GM19397 (cell line): Measurements from ENCODE around the gene PPM1L.

ENCODE experiments used
- ATAC-seq: cut with Tn5 transposase; IDR thresholded peaks from one replicate; pipeline ENCODE4 v1.9.1; 2021; ENCODE audit warnings: mild to moderate bottlenecking, moderate library complexity; ENCODE audit not compliant: unreplicated experiment

Gene PPM1L

DNA sequence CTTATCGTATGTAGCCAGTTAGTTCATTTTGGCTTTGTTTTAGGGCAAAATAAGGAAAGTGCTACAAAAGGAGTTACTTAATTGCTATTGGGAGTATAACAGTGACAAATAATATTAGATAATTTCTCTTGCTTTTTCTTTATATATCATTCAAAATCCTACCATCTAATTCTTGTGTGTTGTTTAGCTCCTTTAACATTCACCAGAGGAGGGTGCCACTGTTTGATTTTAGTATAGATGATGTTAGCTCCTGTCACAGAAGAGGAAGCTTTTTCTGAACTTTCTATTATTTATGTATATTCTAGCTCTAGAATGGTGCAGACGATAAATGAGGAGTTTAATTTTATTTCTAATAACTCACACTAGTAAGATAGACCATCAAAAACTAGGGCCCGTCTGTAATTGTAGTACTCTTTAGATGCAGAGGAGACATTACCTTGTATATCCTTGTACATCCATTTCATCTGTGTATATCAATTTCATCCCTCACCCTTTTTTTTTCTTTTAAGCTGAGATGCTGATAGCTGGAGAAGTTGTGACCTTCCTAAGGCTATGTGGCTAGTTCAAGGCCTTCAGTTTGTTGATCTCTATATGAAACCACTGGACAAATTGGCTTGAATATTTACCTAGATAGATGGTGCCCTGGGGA, 3.0 kb downstream of the PPM1L start:
- ATAC-seq: no peak

- no peak for ATAC-seq
These were observed 7.0 kb downstream of the PPM1L start for GRCh38 chr3:160763073-160763472.

- no peak for ATAC-seq
These were observed 9.2 kb downstream of the PPM1L start for GRCh38 chr3:160765211-160765610.

GRCh38 chr3:160768031-160768430, 12.0 kb downstream of the PPM1L start:
- no peak for ATAC-seq

GRCh38 chr3:160768918-160769317, 12.9 kb downstream of the PPM1L start:
- no peak for ATAC-seq

DNA sequence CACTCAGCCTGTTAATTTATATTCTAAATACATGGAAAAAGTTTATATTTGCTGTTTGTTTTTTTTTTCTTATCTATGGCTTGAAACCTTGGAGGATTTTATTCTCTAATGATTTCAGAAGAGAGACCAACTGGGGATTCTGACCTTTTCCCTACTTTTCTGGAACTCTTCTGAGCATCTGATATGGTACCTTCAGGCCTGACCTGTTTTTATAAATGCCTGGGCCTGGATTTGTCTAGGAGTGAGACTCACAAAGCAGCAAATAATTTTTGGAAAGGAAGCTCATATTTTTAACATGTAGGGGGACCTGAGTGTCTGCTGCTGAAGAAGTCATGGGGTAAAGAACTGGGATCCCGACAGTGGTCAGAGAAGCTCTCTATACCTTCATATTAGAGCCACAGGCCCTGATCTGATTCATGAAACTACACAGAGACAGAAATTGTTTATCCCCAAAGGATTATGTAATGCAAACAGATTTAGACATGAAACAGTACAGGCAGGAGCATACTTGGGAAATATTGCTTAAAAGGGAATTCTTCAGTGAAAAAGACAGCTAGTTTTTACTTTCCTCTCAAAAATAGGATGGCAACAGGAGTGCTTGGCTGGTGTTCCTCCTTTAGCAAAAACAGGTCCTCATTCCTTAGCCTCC, 15.9 kb downstream of the PPM1L start:
- ATAC-seq: no peak

GRCh38 chr3:160773722-160774121, 17.7 kb downstream of the PPM1L start:
- no peak for ATAC-seq

GRCh38 chr3:160774172-160774571, 18.1 kb downstream of the PPM1L start:
- ATAC-seq: no peak

- ATAC-seq: no peak
These were observed 22.4 kb downstream of the PPM1L start for GRCh38 chr3:160778480-160778879.

- ATAC-seq: no peak
These were observed 23.0 kb downstream of the PPM1L start for GRCh38 chr3:160779040-160779439.

DNA sequence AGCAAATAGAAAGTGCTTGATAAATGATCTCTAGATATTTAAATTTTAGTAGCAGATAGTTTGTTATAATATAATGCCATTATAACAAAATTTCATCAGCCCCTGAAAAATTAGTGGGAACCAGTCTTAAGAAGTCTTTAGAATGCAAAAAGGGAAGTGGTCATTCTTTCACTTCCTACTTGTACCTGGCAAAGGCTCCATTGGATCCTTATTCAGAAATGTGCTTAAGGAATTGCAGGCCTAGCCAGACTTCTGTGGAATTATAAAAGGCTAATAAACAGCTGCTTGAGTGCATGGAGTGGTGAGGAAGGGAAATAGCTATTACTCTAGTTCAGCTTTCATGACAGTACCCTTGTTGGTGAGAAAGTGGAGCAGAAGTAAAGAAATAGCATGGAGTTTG, 24.2 kb downstream of the PPM1L start:
- ATAC-seq: no peak

- no peak for ATAC-seq
These were observed 25.4 kb downstream of the PPM1L start for GRCh38 chr3:160781402-160781801.

GRCh38 chr3:160781863-160782262, 25.8 kb downstream of the PPM1L start:
- ATAC-seq: no peak

- ATAC-seq: no peak
These were observed 28.8 kb downstream of the PPM1L start for GRCh38 chr3:160784853-160785252.

- ATAC-seq: no peak
These were observed 34.7 kb downstream of the PPM1L start for GRCh38 chr3:160790726-160791125.

GRCh38 chr3:160792540-160792939, 36.5 kb downstream of the PPM1L start:
- ATAC-seq: no peak

- ATAC-seq: no peak
These were observed 37.8 kb downstream of the PPM1L start for GRCh38 chr3:160793722-160794252.

- no peak for ATAC-seq
These were observed 40.2 kb downstream of the PPM1L start for GRCh38 chr3:160796089-160796812.

DNA sequence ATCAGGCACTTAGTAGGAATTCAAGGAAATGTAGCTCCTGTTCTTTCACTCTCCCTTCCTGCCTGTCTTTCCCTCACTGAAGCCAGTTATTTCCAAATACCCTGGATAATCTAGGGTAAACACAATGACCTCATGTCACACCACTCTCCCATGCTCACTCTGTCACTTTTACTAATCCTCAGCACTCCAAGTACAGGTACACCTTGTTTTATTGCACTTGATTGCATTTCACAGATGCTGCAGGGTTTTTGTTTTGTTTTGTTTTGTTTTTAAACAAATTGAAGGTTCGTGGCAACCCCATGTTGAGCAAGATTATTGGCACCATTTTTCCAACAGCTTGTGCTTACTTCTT, 40.8 kb downstream of the PPM1L start:
- no peak for ATAC-seq

DNA sequence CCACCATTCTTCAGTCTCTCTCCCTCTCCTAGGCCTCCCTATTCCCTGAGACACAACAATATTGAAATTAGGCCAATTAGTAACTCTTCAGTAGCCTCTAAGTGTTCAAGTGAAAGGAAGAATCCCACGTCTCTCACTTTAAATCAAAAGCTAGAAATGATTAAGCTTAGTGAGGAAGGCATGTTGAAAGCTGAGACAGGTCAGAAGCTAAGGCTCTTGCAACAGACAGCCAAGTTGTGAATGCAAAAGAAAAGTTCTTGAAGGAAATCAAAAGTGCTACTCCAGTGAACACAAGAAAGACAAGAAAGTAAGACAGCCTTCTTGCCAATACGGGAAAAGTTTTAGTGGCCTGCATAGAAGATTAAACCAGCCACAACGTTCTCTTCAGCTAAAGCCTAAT, 41.3 kb downstream of the PPM1L start:
- ATAC-seq: no peak

DNA sequence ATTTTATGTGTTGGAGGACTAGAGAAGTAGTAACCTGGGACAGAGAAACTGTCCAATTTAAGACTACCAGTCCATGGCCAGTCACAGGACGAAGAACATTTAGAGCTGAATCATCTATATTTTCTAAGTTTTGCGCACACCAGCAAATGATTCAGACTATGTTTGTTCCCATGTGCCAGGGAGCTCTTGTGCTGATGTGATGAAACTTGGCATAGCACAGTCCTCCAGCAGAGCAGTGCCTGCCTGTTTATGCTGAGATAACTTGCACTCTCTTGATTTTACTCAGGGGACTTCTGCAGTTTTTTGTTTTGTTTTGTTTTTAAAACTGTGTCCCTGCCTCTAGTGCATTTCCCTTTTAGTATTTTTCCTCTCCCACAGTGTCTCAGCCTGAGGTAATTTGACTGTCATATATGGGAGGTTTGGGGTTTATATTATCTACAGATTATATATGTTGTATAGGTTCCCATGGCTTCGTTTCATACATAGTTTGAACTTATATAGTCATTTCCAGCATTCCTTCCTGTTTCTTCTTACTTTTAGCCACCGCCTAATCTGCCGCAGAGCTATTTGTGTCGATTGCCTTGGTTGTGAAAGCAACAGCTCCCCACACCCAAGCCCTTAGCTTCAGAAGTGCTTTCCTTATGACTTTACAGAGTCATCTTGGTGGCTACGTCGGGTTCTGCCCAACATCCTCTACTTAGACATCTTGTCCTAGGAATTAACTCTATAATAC, 45.5 kb downstream of the PPM1L start:
- ATAC-seq: peak; percentile 69
